Stimulated activated CD4-positive, alpha-beta T cell treated with anti-CD3 and anti-CD28 coated beads, Interleukin-4, amount 100 ng/mL, for 1 hour (primary cell): ENCODE results near the gene TMEM9.

Experiments used
- DNase-seq: peaks from one replicate; pipeline ENCODE4 v3.0.0-alpha.2; 2020

The TMEM9 gene

DNA sequence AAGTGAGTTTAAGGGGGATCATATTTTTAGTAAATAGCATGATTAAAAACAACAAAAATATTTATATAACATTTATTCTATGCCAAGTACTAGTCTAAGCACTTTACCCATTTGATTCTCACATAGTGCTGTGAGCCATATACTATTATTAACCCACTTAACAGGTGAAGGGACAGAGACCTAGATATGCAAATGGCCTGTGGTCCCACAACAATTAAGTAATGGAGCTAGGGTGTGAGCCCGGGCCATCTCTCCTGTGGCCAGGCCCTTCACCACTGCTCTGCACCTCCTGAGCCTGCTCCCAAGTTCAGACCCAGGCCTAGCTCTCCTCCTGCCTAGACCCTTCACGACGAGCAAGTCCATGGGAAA, 27.8 kb downstream of the TMEM9 start:
- no peak for DNase-seq

- no peak for DNase-seq
Observed at GRCh38 chr1:201125800-201126199, 28.5 kb downstream of the TMEM9 start.

GRCh38 chr1:201125019-201125418, 29.3 kb downstream of the TMEM9 start:
- no peak for DNase-seq

- no peak for DNase-seq
Observed at GRCh38 chr1:201123866-201124265, 30.4 kb downstream of the TMEM9 start.

- no peak for DNase-seq
Observed at GRCh38 chr1:201122321-201122957, 31.8 kb downstream of the TMEM9 start.

- peak; percentile 52 for DNase-seq
Observed at GRCh38 chr1:201119206-201120197, 34.8 kb downstream of the TMEM9 start.

- DNase-seq: no peak
Observed at GRCh38 chr1:201116091-201116490, 38.2 kb downstream of the TMEM9 start.

GRCh38 chr1:201115390-201115937, 38.8 kb downstream of the TMEM9 start:
- DNase-seq: no peak

GRCh38 chr1:201114245-201115131, 39.8 kb downstream of the TMEM9 start:
- DNase-seq: peak; percentile 71

- no peak for DNase-seq
Observed at GRCh38 chr1:201113451-201114244, 40.6 kb downstream of the TMEM9 start.

DNA sequence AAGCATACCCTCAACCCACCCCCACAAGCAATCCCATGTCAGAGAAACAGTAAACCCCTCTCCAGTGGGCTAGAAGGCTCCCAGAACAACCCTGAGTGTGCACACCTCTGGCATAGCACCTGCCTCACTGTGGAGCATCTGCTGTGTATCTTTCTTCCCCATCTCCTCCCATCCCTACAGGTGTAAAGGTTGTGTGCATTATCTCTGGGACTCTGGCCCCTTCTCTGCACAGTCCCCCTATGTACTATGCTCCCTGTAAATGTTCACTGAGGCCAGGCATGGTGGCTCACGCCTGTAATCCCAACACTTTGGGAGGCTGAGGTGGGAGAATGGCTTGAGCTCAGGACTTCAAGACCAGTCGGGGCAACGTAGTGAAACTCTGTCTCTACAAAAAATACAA, 41.3 kb downstream of the TMEM9 start:
- no peak for DNase-seq

DNA sequence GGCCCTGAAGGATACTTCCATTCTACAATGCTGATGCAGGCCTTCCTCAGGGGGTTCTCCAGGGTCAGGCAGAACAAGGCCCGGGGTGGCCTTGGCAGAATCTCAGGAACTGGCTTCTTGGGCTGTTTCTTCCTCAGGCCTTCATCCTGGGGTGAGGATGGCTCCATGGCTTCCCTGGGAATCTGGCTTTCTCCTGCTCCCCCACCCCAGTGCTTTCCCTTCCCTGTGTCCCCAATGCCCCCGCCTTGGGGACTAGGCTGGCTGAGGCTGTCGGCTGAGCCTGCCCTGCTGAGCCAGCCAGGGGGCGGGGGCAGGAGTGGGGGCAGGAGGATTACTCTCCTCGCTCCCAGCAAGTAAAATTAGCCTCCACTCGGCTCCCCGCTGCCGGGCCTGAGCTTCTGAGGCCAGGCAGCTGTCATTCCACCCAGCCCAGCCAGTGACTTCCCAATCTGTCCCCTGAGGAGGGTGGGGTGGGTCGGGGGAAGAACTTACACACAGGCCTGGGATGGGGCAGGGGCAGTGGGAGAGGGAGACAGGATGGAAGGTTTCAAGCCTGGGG, 42.0 kb downstream of the TMEM9 start, which contains the start of gene CACNA1S:
Gene CACNA1S (minus strand): TSS at position 254 of the 559 bp plus-strand sequence. CDS start 87 bp downstream, at position 167.
- no peak for DNase-seq

DNA sequence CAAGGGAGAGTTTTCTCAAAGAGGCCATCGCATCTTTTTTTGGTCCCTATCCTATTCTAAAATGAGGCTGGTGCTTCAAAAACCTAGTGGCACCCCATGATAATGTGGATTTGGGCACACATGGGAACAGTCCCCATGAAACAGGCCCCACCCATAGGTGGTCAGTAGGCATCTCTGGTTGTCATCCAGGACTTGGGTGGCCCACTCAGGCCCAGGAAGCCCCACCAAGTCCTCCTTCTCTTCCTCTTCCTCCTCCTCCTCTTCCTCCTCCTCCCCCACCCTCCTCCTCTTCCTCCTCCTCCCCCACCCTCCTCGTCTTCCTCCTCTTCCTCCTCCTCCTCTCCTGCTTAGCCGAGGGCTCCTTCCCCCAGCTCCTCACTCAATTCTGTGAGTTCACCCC, 42.6 kb downstream of the TMEM9 start:
- no peak for DNase-seq

- DNase-seq: no peak
Observed at GRCh38 chr1:201111156-201111555, 43.1 kb downstream of the TMEM9 start.

- no peak for DNase-seq
Observed at GRCh38 chr1:201110616-201111015, 43.7 kb downstream of the TMEM9 start.

- DNase-seq: no peak
Observed at GRCh38 chr1:201110138-201110537, 44.1 kb downstream of the TMEM9 start.

DNA sequence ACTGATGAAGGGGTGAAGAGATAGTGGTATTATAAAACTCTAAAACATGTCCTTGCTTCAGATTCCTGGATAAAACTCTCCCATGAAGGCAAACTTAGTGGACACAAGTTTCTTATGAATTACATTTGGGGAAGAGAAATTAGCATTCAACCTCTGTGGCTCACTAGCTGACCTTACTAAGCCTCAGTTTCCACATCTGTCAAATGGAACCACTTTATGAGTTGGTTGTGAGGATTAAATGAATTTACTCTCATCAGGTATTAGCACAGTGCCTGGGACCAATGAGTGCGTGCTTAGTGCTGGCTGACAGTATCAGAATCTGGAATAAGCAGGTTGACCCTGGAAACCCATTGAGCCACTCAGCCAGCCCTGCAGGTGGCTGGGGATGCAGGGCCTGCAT, 44.6 kb downstream of the TMEM9 start:
- DNase-seq: no peak

DNA sequence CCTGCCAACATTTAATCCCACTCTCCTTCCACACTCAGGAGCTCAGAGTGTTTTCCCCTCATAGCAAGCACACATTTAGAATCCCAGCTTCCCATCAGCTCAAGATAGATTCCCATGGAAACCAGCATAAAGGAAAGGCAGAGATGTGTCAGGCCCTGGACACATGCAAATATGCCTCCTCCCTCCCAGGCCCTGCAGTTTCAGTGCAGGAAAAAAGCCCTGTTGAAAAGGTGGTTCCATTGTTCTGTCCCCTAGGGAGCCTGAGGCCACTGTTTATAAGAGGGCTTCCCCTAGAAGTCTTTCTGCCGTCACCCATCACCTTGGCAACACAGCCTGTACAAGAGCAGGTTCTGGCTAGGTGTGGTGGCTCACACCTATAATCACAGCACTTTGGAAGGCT, 45.7 kb downstream of the TMEM9 start:
- DNase-seq: no peak

DNA sequence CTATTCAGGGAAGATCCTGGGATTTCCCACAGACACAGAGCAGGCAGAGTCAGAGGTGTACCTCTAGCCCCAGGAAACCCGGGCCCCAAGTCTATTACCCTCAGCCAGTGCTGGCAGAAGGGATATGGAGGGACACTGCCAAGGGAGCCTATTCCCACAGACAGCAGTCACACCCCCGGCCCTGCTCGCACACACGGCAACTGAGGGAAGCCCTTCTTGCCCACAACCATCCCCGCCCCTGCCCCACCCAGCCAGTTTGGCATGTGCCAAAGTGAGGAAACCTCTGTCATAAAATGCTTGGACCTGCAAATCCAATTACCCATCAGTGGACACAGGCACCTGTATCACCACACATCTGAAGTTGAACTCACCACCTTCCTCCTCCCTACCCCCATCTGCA, 48.6 kb downstream of the TMEM9 start:
- no peak for DNase-seq

GRCh38 chr1:201104141-201104540, 50.1 kb downstream of the TMEM9 start:
- DNase-seq: no peak

GRCh38 chr1:201103666-201104065, 50.6 kb downstream of the TMEM9 start:
- DNase-seq: no peak
